K562 (cell line): ENCODE results near the gene TM7SF3. TPM values are rescaled to one million over a fixed set of nuclear protein-coding genes. Genes with fewer than 3 reads are reported as not detected.

ENCODE experiments used
- BACH1 ChIP-seq: fragments of 200-800 bp; sonication (Bioruptor generic); IDR thresholded peaks from 2 replicates; pipeline ENCODE4 v1.6.1; 2016; ENCODE audit warnings: missing genetic modification characterization, missing compliant biosample characterization
- CBFA2T2 ChIP-seq: fragments of 450-650 bp; conservative IDR thresholded peaks from 2 replicates; pipeline ENCODE4 v1.6.1; 2017; ENCODE audit warnings: mild to moderate bottlenecking
- DPF2 ChIP-seq: fragments of 450-650 bp; IDR thresholded peaks from 2 replicates; pipeline ENCODE4 v1.6.1; 2016
- EHMT2 ChIP-seq: fragments of 450-650 bp; IDR thresholded peaks from 2 replicates; pipeline ENCODE4 v1.6.1; 2018; ENCODE audit warnings: antibody characterized with exemption
- ELF2 ChIP-seq: fragments of 250-450 bp; sonication (Bioruptor Pico); IDR thresholded peaks from 2 replicates; pipeline ENCODE4 v1.5.0; 2021; ENCODE audit warnings: mild to moderate bottlenecking
- FOXJ3 ChIP-seq: sonication (generic); formaldehyde crosslinking; IDR thresholded peaks from 2 replicates; pipeline ENCODE4 v1.4.0; 2020; ENCODE audit warnings: mild to moderate bottlenecking, missing genetic modification reagents
- ILK ChIP-seq: fragments of 450-650 bp; IDR thresholded peaks from 2 replicates; pipeline ENCODE4 v1.6.1; 2016; ENCODE audit warnings: missing genetic modification characterization, low read depth, mild to moderate bottlenecking, missing compliant biosample characterization, moderate library complexity, borderline replicate concordance
- KLF1 ChIP-seq: fragments of 450-650 bp; IDR thresholded peaks from 2 replicates; pipeline ENCODE4 v1.6.1; 2016; ENCODE audit warnings: missing genetic modification characterization, missing compliant biosample characterization
- MXD1 ChIP-seq: fragments of 250-450 bp; sonication (Bioruptor Pico); IDR thresholded peaks from 2 replicates; pipeline ENCODE4 v1.8.0; 2021; ENCODE audit warnings: borderline replicate concordance, mild to moderate bottlenecking, moderate library complexity; ENCODE audit not compliant: poor library complexity, severe bottlenecking
- NCOA4 ChIP-seq: fragments of 450-650 bp; IDR thresholded peaks from 2 replicates; pipeline ENCODE4 v1.6.1; 2018; ENCODE audit warnings: mild to moderate bottlenecking; ENCODE audit not compliant: partially characterized antibody
- NEUROD1 ChIP-seq: fragments of 150-350 bp; IDR thresholded peaks from 2 replicates; pipeline ENCODE4 v1.6.1; 2014; ENCODE audit warnings: borderline replicate concordance, low read length, low read depth; ENCODE audit not compliant: partially characterized antibody
- PHTF2 ChIP-seq: fragments of 250-450 bp; sonication (Bioruptor Pico); IDR thresholded peaks from 2 replicates; pipeline ENCODE4 v1.5.0; 2021; ENCODE audit warnings: mild to moderate bottlenecking
- POLR2H ChIP-seq: IDR thresholded peaks from 2 replicates; pipeline ENCODE4 v1.6.1; 2016; ENCODE audit warnings: missing genetic modification characterization, low read depth, mild to moderate bottlenecking, control low read depth, missing compliant biosample characterization, moderate library complexity
- POLR3G ChIP-seq: IDR thresholded peaks from 2 replicates; pipeline ENCODE4 v1.6.1; 2011; ENCODE audit not compliant: insufficient read length, insufficient replicate concordance; ENCODE audit errors: extremely low read depth
- PREB ChIP-seq: sonication (generic); formaldehyde crosslinking; IDR thresholded peaks from 2 replicates; pipeline ENCODE4 v1.8.1; 2023; ENCODE audit warnings: mild to moderate bottlenecking, missing genetic modification reagents
- SMARCA4 ChIP-seq: fragments of 450-650 bp; IDR thresholded peaks from 2 replicates; pipeline ENCODE4 v1.6.1; 2016
- SNRNP70 ChIP-seq: fragments of 200-400 bp; formaldehyde crosslinking; optimal IDR thresholded peaks from 2 replicates; pipeline ENCODE3; 2017; ENCODE audit warnings: low read depth, low read length
- SOX6 ChIP-seq: fragments of 450-650 bp; IDR thresholded peaks from 2 replicates; pipeline ENCODE4 v1.6.1; 2014; ENCODE audit warnings: mild to moderate bottlenecking
- TEAD4 ChIP-seq, 2 experiments: sonication (generic) in 1 of 2; formaldehyde crosslinking in 1 of 2; IDR thresholded peaks; 2 replicates each; pipeline versions ENCODE4 v1.6.1 to v1.8.0; 2012 to 2022; ENCODE audit warnings: borderline replicate concordance in 1 of 2, inconsistent platforms in 1 of 2, low read length in 1 of 2, mild to moderate bottlenecking in 1 of 2, missing genetic modification reagents in 1 of 2
- TOE1 ChIP-seq, 2 experiments: fragments of 450-650 bp in 1 of 2; sonication (generic) in 1 of 2; formaldehyde crosslinking in 1 of 2; IDR thresholded peaks; 2 replicates each; pipeline versions ENCODE4 v1.7.1 to v1.8.0; 2016 to 2022; ENCODE audit warnings: borderline replicate concordance in 2 of 2, mild to moderate bottlenecking in 2 of 2, antibody characterized with exemption in 1 of 2, inconsistent platforms in 1 of 2, low read depth in 1 of 2, missing genetic modification reagents in 1 of 2, moderate library complexity in 1 of 2
- TSC22D4 ChIP-seq: fragments of 450-650 bp; IDR thresholded peaks from 2 replicates; pipeline ENCODE4 v1.6.1; 2016; ENCODE audit warnings: missing genetic modification characterization, missing biosample characterization, control low read depth
- ZNF282 ChIP-seq: sonication (generic); formaldehyde crosslinking; IDR thresholded peaks from 2 replicates; pipeline ENCODE4 v1.8.1; 2023; ENCODE audit warnings: missing genetic modification reagents
- ZNF384 ChIP-seq: IDR thresholded peaks from 2 replicates; pipeline ENCODE4 v1.6.1; 2012; ENCODE audit warnings: low read depth, low read length, improper control_type of control experiment
- ZNF589 ChIP-seq: fragments of 200-800 bp; sonication (Bioruptor generic); IDR thresholded peaks from 2 replicates; pipeline ENCODE4 v1.6.1; 2016; ENCODE audit warnings: low read depth, missing genetic modification characterization, missing compliant biosample characterization
- ZNF639 ChIP-seq, 2 experiments: fragments of 200-800 bp in 1 of 2; sonication (Bioruptor generic) in 1 of 2; sonication (generic) in 1 of 2; formaldehyde crosslinking in 1 of 2; IDR thresholded peaks in 1 of 2; conservative IDR thresholded peaks in 1 of 2; 2 replicates each; pipeline versions ENCODE4 v1.5.0 to v1.6.1; 2016 to 2020; ENCODE audit warnings: missing compliant biosample characterization in 1 of 2, missing genetic modification characterization in 1 of 2, missing genetic modification reagents in 1 of 2
- polyA plus RNA-seq, 8 experiments: library from polyadenylated mRNA; depleted of rRNA in 4 of 8; stranded (reverse) in 5 of 8; unstranded in 3 of 8; fragments of >200 nt; fragmentation: Nextera tagmentation in 2 of 8; fragmentation: Illumina TruSeq in 1 of 8; extraction: Ambion mirVana in 2 of 8; extraction: Trizol in 1 of 8; gene quantifications; 2 replicates each; pipeline versions ENCODE4 v1.2.1 to v1.2.3, GENCODE V29; 2011 to 2014; ENCODE audit warnings: inconsistent platforms in 1 of 8, missing spikeins in 1 of 8
- total RNA-seq, 7 experiments: library from RNA; depleted of rRNA in 6 of 7; stranded (reverse); fragments of >200 nt in 6 of 7; fragmentation: Illumina TruSeq in 2 of 7; extraction: Trizol in 2 of 7; gene quantifications; 2 replicates each; pipeline versions ENCODE4 v1.2.1 to v1.2.3, GENCODE V29; 2011 to 2021; ENCODE audit warnings: low replicate concordance in 1 of 7

The TM7SF3 gene
- total and polyA plus RNA-seq, 9 of the 15 experiments (the other 6 are each of a cell fraction or from before 2014, with no cell fraction given) = 9.3 to 90.4 (median 24.8) TPM

- TF ChIP-seq POLR2H (no peak), SNRNP70 (no peak), SOX6 (peak; percentile 37; the same call in 1 of the 2 replicates), PHTF2 (CRISPR knock-in tag) (no peak), MXD1 (CRISPR knock-in tag) (no peak), SMARCA4 (peak; percentile 77; the same call in 1 of the 2 replicates), PREB (CRISPR knock-in tag) (no peak), EHMT2 (peak; percentile 69), NEUROD1 (no peak), BACH1 (tag) (peak; percentile 97), ZNF589 (CRISPR knock-in tag) (0 out of 2 replicates have a peak, but pooled peaks have one; percentile 48), ELF2 (CRISPR knock-in tag) (no peak), TEAD4 (IDR thresholded peaks at IDR 0.05; ENCODE audit: low read length) (no peak), TEAD4 (CRISPR knock-in tag; IDR thresholded peaks at IDR 0.05; ENCODE audit: borderline replicate concordance) (no peak), TOE1 (IDR thresholded peaks at IDR 0.05; ENCODE audit: borderline replicate concordance) (peak; percentile 47; the same call in 1 of the 2 replicates), TOE1 (CRISPR knock-in tag; IDR thresholded peaks at IDR 0.05; ENCODE audit: borderline replicate concordance, low read depth) (no peak), CBFA2T2 (no peak), POLR3G (no peak), NCOA4 (no peak), ILK (tag) (no peak), KLF1 (tag) (no peak), TSC22D4 (tag) (no peak), FOXJ3 (CRISPR knock-in tag) (no peak), ZNF384 (peak; percentile 77), ZNF282 (no peak), DPF2 (peak; percentile 71; the same call in 1 of the 2 replicates), ZNF639 (CRISPR knock-in tag; conservative IDR thresholded peaks at IDR 0.05 in 1 of 2, IDR thresholded peaks at IDR 0.05 in 1 of 2) (no peak)
Measured at GRCh38 chr12:27048822-27049752, 34.9 kb upstream of the TM7SF3 start (continued).
